HG02678 (cell line): ENCODE results near the gene ZMIZ2.
A peak's percentile ranks its signal among the peaks of the same experiment; 100 is the strongest.
"Not testable (repeated sequence)": the region's sequence is repeated elsewhere in the genome, so short reads cannot be mapped to it uniquely, and the experiment has no call there.

Experiments
- ATAC-seq: cut with Tn5 transposase; IDR thresholded peaks from one replicate; pipeline ENCODE4 v1.9.1; 2021; ENCODE audit warnings: mild to moderate bottlenecking, moderate library complexity; ENCODE audit not compliant: unreplicated experiment

Gene ZMIZ2

GRCh38 chr7:44769776-44770294 lies 21.2 kb downstream of the ZMIZ2 start:
- peak; percentile 66 for ATAC-seq

- no peak for ATAC-seq
Measured at GRCh38 chr7:44771358-44771757, 22.7 kb downstream of the ZMIZ2 start.

- ATAC-seq = no peak
Measured at GRCh38 chr7:44772440-44772839, 23.8 kb downstream of the ZMIZ2 start.

GRCh38 chr7:44772867-44773266 lies 24.2 kb downstream of the ZMIZ2 start:
- ATAC-seq = no peak

- ATAC-seq = not testable (repeated sequence)
Measured at GRCh38 chr7:44774486-44774885, 25.8 kb downstream of the ZMIZ2 start.

GRCh38 chr7:44775383-44776107 lies 26.9 kb downstream of the ZMIZ2 start:
- ATAC-seq = no peak

GRCh38 chr7:44776211-44776610 lies 27.6 kb downstream of the ZMIZ2 start:
- no peak for ATAC-seq

- ATAC-seq = no peak
Measured at GRCh38 chr7:44782460-44782859, 33.8 kb downstream of the ZMIZ2 start.

GRCh38 chr7:44783407-44783806 lies 34.8 kb downstream of the ZMIZ2 start:
- ATAC-seq = no peak

GRCh38 chr7:44784364-44784763 lies 35.7 kb downstream of the ZMIZ2 start:
- ATAC-seq = no peak

- not testable (repeated sequence) for ATAC-seq
Measured at GRCh38 chr7:44785218-44785617, 36.6 kb downstream of the ZMIZ2 start.

GRCh38 chr7:44787041-44787440 lies 38.4 kb downstream of the ZMIZ2 start:
- ATAC-seq = no peak

GRCh38 chr7:44787762-44788161 lies 39.1 kb downstream of the ZMIZ2 start:
- ATAC-seq = no peak

GRCh38 chr7:44789990-44790389 lies 41.3 kb downstream of the ZMIZ2 start:
- no peak for ATAC-seq

- no peak for ATAC-seq
Measured at GRCh38 chr7:44791278-44792219, 42.9 kb downstream of the ZMIZ2 start.

GRCh38 chr7:44793919-44794318 lies 45.3 kb downstream of the ZMIZ2 start:
- no peak for ATAC-seq

GRCh38 chr7:44794331-44794730 lies 45.7 kb downstream of the ZMIZ2 start:
- no peak for ATAC-seq

GRCh38 chr7:44796034-44796503 lies 47.4 kb downstream of the ZMIZ2 start:
- ATAC-seq = no peak

- peak; percentile 87 for ATAC-seq
Measured at GRCh38 chr7:44796504-44797328, 48.1 kb downstream of the ZMIZ2 start, which contains the start of gene PPIA. PPIA (plus strand) TSS chr7:44796681; CDS start chr7:44796725, 44 bp downstream.
